HG02943 (cell line): ENCODE data around the gene BRCA2.

Source experiments
- ATAC-seq: cut with Tn5 transposase; IDR thresholded peaks from one replicate; pipeline ENCODE4 v1.9.1; 2021; ENCODE audit warnings: mild to moderate bottlenecking, low read depth, moderate library complexity; ENCODE audit not compliant: unreplicated experiment

The BRCA2 gene

GRCh38 chr13:32315238-32316027, at the start of gene BRCA2, which contains the start of gene ZAR1L:
Gene BRCA2, plus strand, starts transcription at chr13:32315508. Its CDS starts 953 bp downstream, at chr13:32316461.
Gene ZAR1L, minus strand, starts transcription at chr13:32315363. Its CDS starts 3,438 bp downstream, at chr13:32311925.
- peak; percentile 88 for ATAC-seq

GRCh38 chr13:32265726-32266125, 49.6 kb upstream of the BRCA2 start:
- ATAC-seq = no peak

GRCh38 chr13:32266130-32266529, 49.2 kb upstream of the BRCA2 start:
- no peak for ATAC-seq

- ATAC-seq = peak; percentile 70
These were observed 47.4 kb upstream of the BRCA2 start for GRCh38 chr13:32267836-32268439.

GRCh38 chr13:32272021-32272683, 43.2 kb upstream of the BRCA2 start:
- no peak for ATAC-seq

- no peak for ATAC-seq
These were observed 37.5 kb upstream of the BRCA2 start for GRCh38 chr13:32277839-32278238.

GRCh38 chr13:32278426-32278825, 36.9 kb upstream of the BRCA2 start:
- no peak for ATAC-seq

GRCh38 chr13:32281096-32281495, 34.2 kb upstream of the BRCA2 start:
- ATAC-seq = no peak

GRCh38 chr13:32282096-32282711, 33.1 kb upstream of the BRCA2 start:
- ATAC-seq = no peak

GRCh38 chr13:32284927-32285632, 30.2 kb upstream of the BRCA2 start:
- no peak for ATAC-seq

GRCh38 chr13:32285633-32285965, 29.7 kb upstream of the BRCA2 start:
- ATAC-seq = no peak

- ATAC-seq = no peak
These were observed 18.1 kb upstream of the BRCA2 start for GRCh38 chr13:32297206-32297605.

- no peak for ATAC-seq
These were observed 16.6 kb upstream of the BRCA2 start for GRCh38 chr13:32298695-32299094.

GRCh38 chr13:32299893-32300292, 15.4 kb upstream of the BRCA2 start:
- no peak for ATAC-seq

- no peak for ATAC-seq
These were observed 14.9 kb upstream of the BRCA2 start for GRCh38 chr13:32300406-32300805.

GRCh38 chr13:32300920-32301319, 14.4 kb upstream of the BRCA2 start:
- ATAC-seq = no peak

- no peak for ATAC-seq
These were observed 12.8 kb upstream of the BRCA2 start for GRCh38 chr13:32302461-32302860.

GRCh38 chr13:32305646-32306045, 9.7 kb upstream of the BRCA2 start:
- no peak for ATAC-seq

GRCh38 chr13:32309312-32310133, 5.8 kb upstream of the BRCA2 start:
- peak; percentile 27 for ATAC-seq
